PC-3 (cell line): ENCODE measurements around the gene FAM76A. TPM values are rescaled to one million over a fixed set of nuclear protein-coding genes. Genes with fewer than 3 reads are reported as not detected.

Source experiments
- ATAC-seq: fragments of 200-7000 bp; cut with Tn5 transposase; 2 replicates; pipeline ENCODE4 v1.9.1; 2020; ENCODE audit warnings: mild to moderate bottlenecking, moderate library complexity
- BruUV-seq: library from RNA; stranded (reverse); fragments of 400-500 nt; replicated peaks from 2 replicates; lab custom pipeline; 2021; lab: Mats Ljungman, UMichigan
- CTCF ChIA-PET: fragments of 300-600 bp; sonication (Branson Sonifier 250); formaldehyde crosslinking; loops from one replicate; lab custom pipeline; 2022; ENCODE audit warnings: antibody characterized with exemption; lab: Charles Lee
- POLR2A ChIA-PET: fragments of 300-600 bp; sonication (Branson Sonifier 250); formaldehyde crosslinking; loops from one replicate; lab custom pipeline; 2022; ENCODE audit warnings: antibody characterized with exemption; ENCODE audit not compliant: unreplicated experiment; lab: Charles Lee
- DNase-seq: peaks from one replicate; pipeline ENCODE4 v3.0.0-alpha.2; 2015
- H2AFZ ChIP-seq: fragments of 300-600 bp; sonication (generic); 2 replicates; pipeline ENCODE4 v1.6.0; 2016; ENCODE audit warnings: antibody characterized with exemption, low read length
- H3F3A ChIP-seq: fragments of 300-600 bp; sonication (generic); one replicate; pipeline ENCODE4 v1.6.0; 2017; ENCODE audit warnings: antibody characterized with exemption, low read length, control low read depth, mild to moderate bottlenecking; ENCODE audit not compliant: unreplicated experiment
- H3K27ac ChIP-seq: fragments of 300-600 bp; sonication (generic); 2 replicates; pipeline ENCODE4 v1.5.1; 2016; ENCODE audit warnings: mild to moderate bottlenecking, low read length
- H3K27me3 ChIP-seq: fragments of 300-600 bp; sonication (generic); 2 replicates; pipeline ENCODE4 v1.6.1; 2016; ENCODE audit warnings: low read length, mixed read lengths
- H3K36me3 ChIP-seq: fragments of 300-600 bp; sonication (generic); 2 replicates; pipeline ENCODE4 v1.6.1; 2016; ENCODE audit warnings: low read depth, mixed run types, low read length, mixed read lengths
- H3K4me1 ChIP-seq: fragments of 300-600 bp; sonication (generic); 2 replicates; pipeline ENCODE4 v1.5.1; 2016; ENCODE audit warnings: low read length; ENCODE audit not compliant: insufficient read depth
- H3K4me2 ChIP-seq: fragments of 300-600 bp; sonication (generic); 2 replicates; pipeline ENCODE4 v1.6.0; 2016; ENCODE audit warnings: low read length
- H3K4me3 ChIP-seq: fragments of 300-600 bp; sonication (generic); 2 replicates; pipeline ENCODE4 v1.5.1; 2016; ENCODE audit warnings: mild to moderate bottlenecking, low read length, mixed read lengths
- H3K79me2 ChIP-seq: fragments of 300-600 bp; sonication (generic); 2 replicates; pipeline ENCODE4 v1.6.1; 2017; ENCODE audit warnings: low read length, mixed read lengths
- H3K9ac ChIP-seq: fragments of 300-600 bp; sonication (generic); 2 replicates; pipeline ENCODE4 v1.6.0; 2016; ENCODE audit warnings: mild to moderate bottlenecking, low read length
- H3K9me2 ChIP-seq: fragments of 300-600 bp; sonication (generic); replicated peaks from 2 replicates; pipeline ENCODE4 v1.6.1; 2016; ENCODE audit warnings: mixed run types, low read length, mixed read lengths
- H3K9me3 ChIP-seq: fragments of 300-600 bp; sonication (generic); 2 replicates; pipeline ENCODE4 v1.6.1; 2016; ENCODE audit warnings: low read length, mixed read lengths
- H4K20me1 ChIP-seq: fragments of 300-600 bp; sonication (generic); 2 replicates; pipeline ENCODE4 v1.6.1; 2016; ENCODE audit warnings: low read length, mixed read lengths
- CTCF ChIP-seq: fragments of 300-600 bp; sonication (generic); conservative IDR thresholded peaks from 2 replicates; pipeline ENCODE4 v1.5.1; 2017; ENCODE audit warnings: antibody characterized with exemption, low read depth, mild to moderate bottlenecking, low read length
- EZH2 ChIP-seq: fragments of 300-600 bp; sonication (generic); IDR thresholded peaks from one replicate; pipeline ENCODE4 v1.6.1; 2017; ENCODE audit warnings: antibody characterized with exemption, mild to moderate bottlenecking, low read length; ENCODE audit not compliant: unreplicated experiment
- EZH2phosphoT487 ChIP-seq: fragments of 300-600 bp; sonication (generic); IDR thresholded peaks from 2 replicates; pipeline ENCODE4 v1.6.1; 2018; ENCODE audit warnings: mild to moderate bottlenecking, antibody characterized with exemption, low read length, borderline replicate concordance
- intact Hi-C: fragments of 100-400 bp; cut with micrococcal nuclease; formaldehyde crosslinking; loops from 2 replicates; pipeline ENCODE4 v1.9.0; 2023
- total RNA-seq: library from RNA; depleted of rRNA; stranded (reverse); fragments of >200 nt; gene quantifications from 2 replicates; pipeline ENCODE4 v1.2.3, GENCODE V29; 2014

FAM76A gene
- total RNA-seq, 1 experiment from 2014 or later = 9.9 TPM

DNA sequence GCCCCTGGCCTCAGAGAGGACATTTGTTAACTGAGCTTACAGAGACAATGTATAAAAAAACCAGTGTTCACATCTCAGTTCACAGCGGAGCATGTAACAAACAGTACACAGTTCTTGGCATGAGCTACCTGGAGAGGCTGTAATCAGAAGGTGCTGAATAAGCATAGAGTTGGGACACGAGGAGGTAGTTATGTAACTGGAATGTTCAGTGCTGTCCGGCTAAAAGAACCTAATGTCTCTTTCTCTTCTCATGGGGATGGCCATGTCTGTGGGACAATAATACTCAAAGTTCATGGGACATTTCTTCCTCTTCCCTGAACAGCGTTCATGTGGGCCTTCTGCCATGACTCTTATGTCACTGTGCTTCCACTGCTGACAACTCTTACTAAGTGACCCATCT is 30.1 kb downstream of the FAM76A start:
- ATAC-seq (no peak), DNase-seq (no peak)
- Histone ChIP-seq H3F3A (no peaks in the 10 kb centered on the region), H2AFZ (no peak overlapping the region), H3K9me3 (no peaks in the 10 kb centered on the region), H3K9ac (no peak overlapping the region), H3K4me1 (no peaks in the 10 kb centered on the region), H4K20me1 (no peaks in the 10 kb centered on the region), H3K27ac (no peak overlapping the region), H3K27me3 (no peaks in the 10 kb centered on the region), H3K36me3 (no peaks in the 10 kb centered on the region), H3K9me2 (no peaks in the 10 kb centered on the region), H3K4me2 (no peak overlapping the region), H3K79me2 (no peaks in the 10 kb centered on the region), H3K4me3 (no peak overlapping the region)
- ChIA-PET POLR2A (no interaction called here), CTCF (no interaction called here)
- no TSS peak for BruUV-seq
- intact Hi-C loops = no loop called here
- no peak for TF ChIP-seq EZH2
- TF ChIP-seq CTCF = no peak
- no peak for TF ChIP-seq EZH2phosphoT487

GRCh38 chr1:27759236-27759635 is 33.5 kb downstream of the FAM76A start:
- Histone ChIP-seq H3K4me1 (no peaks in the 10 kb centered on the region), H3K36me3 (no peaks in the 10 kb centered on the region), H3K27ac (no peak overlapping the region), H3F3A (no peaks in the 10 kb centered on the region), H3K27me3 (no peaks in the 10 kb centered on the region), H3K4me3 (no peak overlapping the region), H3K79me2 (no peaks in the 10 kb centered on the region), H3K9ac (no peak overlapping the region), H4K20me1 (no peaks in the 10 kb centered on the region), H3K9me2 (no peaks in the 10 kb centered on the region), H3K4me2 (no peak overlapping the region), H2AFZ (no peak overlapping the region), H3K9me3 (no peaks in the 10 kb centered on the region)
- no TSS peak for BruUV-seq
- POLR2A ChIA-PET = interaction anchor here (0.7 kb wide), 1 partner anchor 14 kb away, joined by 26 read pairs; the partner anchor contains the start of gene STX12
- CTCF ChIA-PET = no interaction called here
- TF ChIP-seq EZH2phosphoT487 (no peak), CTCF (no peak), EZH2 (no peak)
- no peak for ATAC-seq
- no peak for DNase-seq
- intact Hi-C loops = no loop called here

- CTCF ChIA-PET = interaction anchor here (0.5 to 1.2 kb wide), 3 partner anchors 91 to 493 kb away, joined by 3 to 9 read pairs (median 3); no protein-coding TSS in a partner anchor
- intact Hi-C loops = no loop called here
Observed at GRCh38 chr1:27760426-27760825, 34.7 kb downstream of the FAM76A start.

More at GRCh38 chr1:27760426-27760825, 34.7 kb downstream of the FAM76A start:
- no peak overlapping the region for H3K4me3 ChIP-seq
- POLR2A ChIA-PET = interaction anchor here (0.5 to 1.0 kb wide), 2 partner anchors 12 to 65 kb away, joined by 7 to 26 read pairs; partner anchors contain the start of gene STX12
- H3K79me2 ChIP-seq = no peaks in the 10 kb centered on the region
- H3K27me3 ChIP-seq = no peaks in the 10 kb centered on the region
- H3K36me3 ChIP-seq = no peaks in the 10 kb centered on the region
- TF ChIP-seq EZH2phosphoT487 = no peak
- TF ChIP-seq EZH2 = no peak
- no peak for TF ChIP-seq CTCF
- no peaks in the 10 kb centered on the region for H3K4me1 ChIP-seq
- no peak overlapping the region for H3K9ac ChIP-seq
- no peak overlapping the region for H3K27ac ChIP-seq
- no peak for ATAC-seq
- H3F3A ChIP-seq = no peaks in the 10 kb centered on the region
- H3K9me2 ChIP-seq = no peaks in the 10 kb centered on the region
- no peak overlapping the region for H3K4me2 ChIP-seq
- no peak overlapping the region for H2AFZ ChIP-seq
- no peaks in the 10 kb centered on the region for H4K20me1 ChIP-seq
- no peaks in the 10 kb centered on the region for H3K9me3 ChIP-seq
- BruUV-seq = no TSS peak
- DNase-seq = no peak
